ENCODE measurements around the gene XXYLT1. TPM values are rescaled to one million over a fixed set of nuclear protein-coding genes. Genes with fewer than 3 reads are reported as not detected.

The XXYLT1 gene
- total RNA-seq, 1 experiment from 2014 or later = 29.2 TPM

GRCh38 chr3:195061756-195062655 is 209.0 kb downstream of the XXYLT1 start:
- H3K36me3 Mint-ChIP-seq (ENCODE audit: insufficient read depth, unreplicated experiment) = peaks cover 5% of the 10 kb centered on the region
- peaks cover 30% of the 10 kb centered on the region for H3K27me3 Mint-ChIP-seq (ENCODE audit: unreplicated experiment)
- H3K9me3 Mint-ChIP-seq (ENCODE audit: low read depth, unreplicated experiment) = peaks cover 4% of the 10 kb centered on the region
- H3K27ac Mint-ChIP-seq (ENCODE audit: unreplicated experiment) = no peak overlapping the region
- no peaks in the 10 kb centered on the region for H3K4me1 Mint-ChIP-seq (ENCODE audit: low read depth, unreplicated experiment)
- TF ChIP-seq, protein P1, sequence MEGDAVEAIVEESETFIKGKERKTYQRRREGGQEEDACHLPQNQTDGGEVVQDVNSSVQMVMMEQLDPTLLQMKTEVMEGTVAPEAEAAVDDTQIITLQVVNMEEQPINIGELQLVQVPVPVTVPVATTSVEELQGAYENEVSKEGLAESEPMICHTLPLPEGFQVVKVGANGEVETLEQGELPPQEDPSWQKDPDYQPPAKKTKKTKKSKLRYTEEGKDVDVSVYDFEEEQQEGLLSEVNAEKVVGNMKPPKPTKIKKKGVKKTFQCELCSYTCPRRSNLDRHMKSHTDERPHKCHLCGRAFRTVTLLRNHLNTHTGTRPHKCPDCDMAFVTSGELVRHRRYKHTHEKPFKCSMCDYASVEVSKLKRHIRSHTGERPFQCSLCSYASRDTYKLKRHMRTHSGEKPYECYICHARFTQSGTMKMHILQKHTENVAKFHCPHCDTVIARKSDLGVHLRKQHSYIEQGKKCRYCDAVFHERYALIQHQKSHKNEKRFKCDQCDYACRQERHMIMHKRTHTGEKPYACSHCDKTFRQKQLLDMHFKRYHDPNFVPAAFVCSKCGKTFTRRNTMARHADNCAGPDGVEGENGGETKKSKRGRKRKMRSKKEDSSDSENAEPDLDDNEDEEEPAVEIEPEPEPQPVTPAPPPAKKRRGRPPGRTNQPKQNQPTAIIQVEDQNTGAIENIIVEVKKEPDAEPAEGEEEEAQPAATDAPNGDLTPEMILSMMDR (IDR thresholded peaks at IDR 0.05; ENCODE audit: unreplicated experiment) = no peak
- H3K4me3 Mint-ChIP-seq (ENCODE audit: low read depth, unreplicated experiment) = no peak overlapping the region
- DNase-seq = no peak
- BruUV-seq (replicated peaks) = no TSS peak
- intact Hi-C loops (cut with micrococcal nuclease; ENCODE audit: unreplicated experiment) = no loop called here
- CTCF ChIA-PET = interaction anchor here (2.1 kb wide), 1 partner anchor 379 kb away, joined by 6 read pairs; no protein-coding TSS in a partner anchor

DNA sequence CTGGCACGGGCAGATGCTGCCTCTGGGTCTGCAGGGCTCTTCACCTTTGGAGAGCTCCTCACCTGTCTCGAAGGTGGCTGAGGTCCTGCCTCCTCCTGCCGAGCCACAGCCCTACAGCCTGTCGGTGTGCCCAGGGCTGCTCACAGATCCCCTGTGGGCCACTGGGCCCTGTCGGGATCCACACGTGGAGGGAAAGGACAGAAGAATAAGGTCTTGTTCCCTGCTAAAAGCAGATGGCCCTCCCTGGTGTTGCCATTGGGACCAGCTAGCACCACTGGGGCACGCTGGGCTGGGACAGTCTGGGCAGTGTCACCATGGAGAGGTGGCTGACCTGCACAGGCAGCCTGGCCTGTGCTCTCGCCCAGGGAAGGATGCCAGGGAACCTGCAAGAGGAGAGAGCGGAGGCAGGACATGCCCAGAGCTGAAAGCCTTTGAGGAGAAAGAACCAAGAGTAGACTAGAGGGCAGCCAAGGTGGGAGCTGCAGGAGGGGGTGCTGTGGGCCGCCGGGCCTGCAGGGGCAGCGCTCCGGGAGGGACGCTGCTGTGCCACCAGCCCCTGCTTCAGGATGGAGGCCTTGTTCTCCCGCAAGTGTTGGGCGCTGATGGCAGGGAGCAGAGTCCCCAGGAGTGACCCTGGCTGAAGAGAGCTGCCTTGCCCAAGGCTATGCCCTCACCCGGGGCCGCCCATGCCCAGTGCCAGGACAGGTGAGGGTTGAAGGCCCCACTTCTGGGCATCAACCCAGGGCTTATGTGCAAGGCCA is 210.2 kb downstream of the XXYLT1 start:
- TF ChIP-seq, protein P1 (IDR thresholded peaks at IDR 0.05; ENCODE audit: unreplicated experiment) = no peak
- CTCF ChIA-PET = no interaction called here
- BruUV-seq (replicated peaks) = no TSS peak
- Mint-ChIP-seq H3K27me3 (ENCODE audit: unreplicated experiment) (peaks cover 34% of the 10 kb centered on the region), H3K36me3 (ENCODE audit: insufficient read depth, unreplicated experiment) (peaks cover 5% of the 10 kb centered on the region), H3K4me3 (ENCODE audit: low read depth, unreplicated experiment) (no peak overlapping the region), H3K9me3 (ENCODE audit: low read depth, unreplicated experiment) (peaks cover under 1% of the 10 kb centered on the region), H3K27ac (ENCODE audit: unreplicated experiment) (no peak overlapping the region), H3K4me1 (ENCODE audit: low read depth, unreplicated experiment) (no peaks in the 10 kb centered on the region)
- DNase-seq = no peak
- intact Hi-C loops (cut with micrococcal nuclease; ENCODE audit: unreplicated experiment) = no loop called here

DNA sequence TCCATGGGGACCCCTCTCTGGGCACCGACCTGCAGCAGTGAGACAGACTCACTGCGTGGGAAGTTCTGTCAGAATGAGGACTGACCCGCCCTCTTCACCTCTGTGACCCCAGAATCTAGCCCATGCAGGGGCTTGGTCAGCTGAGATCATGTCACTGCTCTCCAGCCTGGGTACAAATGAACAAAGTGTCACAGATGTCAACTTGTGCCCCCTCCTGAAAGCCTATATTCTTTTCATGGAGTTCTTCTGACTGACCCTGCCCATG is 210.8 kb downstream of the XXYLT1 start:
- intact Hi-C loops (cut with micrococcal nuclease; ENCODE audit: unreplicated experiment) = no loop called here
- TF ChIP-seq, protein P1 (IDR thresholded peaks at IDR 0.05; ENCODE audit: unreplicated experiment) = no peak

DNA sequence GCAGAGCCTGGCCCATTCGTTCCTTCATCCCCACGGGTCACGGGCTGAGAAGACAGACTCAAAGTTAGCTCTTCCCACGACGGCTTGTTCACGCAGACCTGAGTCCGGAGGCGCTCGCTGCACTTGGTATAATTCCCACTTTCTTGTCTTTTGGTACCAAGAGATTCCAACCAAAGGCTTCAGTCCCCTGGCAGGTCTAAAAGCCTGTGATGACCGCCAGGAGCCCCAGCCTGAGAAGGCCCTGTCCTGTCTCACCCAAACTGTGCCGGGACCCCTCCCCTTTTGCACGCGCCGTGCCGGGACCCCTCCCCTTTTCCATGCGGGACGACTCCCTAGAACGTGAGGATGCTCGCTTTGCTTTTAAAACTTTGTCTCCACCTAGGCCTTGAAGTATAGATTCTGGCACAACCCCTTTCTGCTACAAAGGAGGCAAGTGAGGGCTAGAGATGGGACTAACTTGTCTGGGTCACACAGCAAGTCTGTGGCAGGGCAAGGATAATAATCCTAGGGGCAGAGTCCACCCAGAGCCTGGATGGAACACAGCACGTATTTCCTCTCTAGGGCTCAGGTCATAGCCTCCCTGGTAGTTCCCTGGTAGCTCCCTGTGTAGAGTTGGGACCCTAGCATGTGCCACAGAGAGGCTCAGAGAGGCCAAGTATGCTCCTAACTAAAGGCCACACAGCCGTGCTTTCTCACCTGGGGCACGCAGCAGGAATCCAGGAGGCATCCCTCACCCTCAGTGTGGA is 211.3 kb downstream of the XXYLT1 start:
- no TSS peak for BruUV-seq (replicated peaks)
- intact Hi-C loops (cut with micrococcal nuclease; ENCODE audit: unreplicated experiment) = no loop called here
- CTCF ChIA-PET = no interaction called here
- no peak overlapping the region for H3K4me3 Mint-ChIP-seq (ENCODE audit: low read depth, unreplicated experiment)
- peaks cover 45% of the 10 kb centered on the region for H3K27me3 Mint-ChIP-seq (ENCODE audit: unreplicated experiment)
- H3K27ac Mint-ChIP-seq (ENCODE audit: unreplicated experiment) = no peak overlapping the region
- H3K9me3 Mint-ChIP-seq (ENCODE audit: low read depth, unreplicated experiment) = no peaks in the 10 kb centered on the region
- peaks cover 5% of the 10 kb centered on the region for H3K36me3 Mint-ChIP-seq (ENCODE audit: insufficient read depth, unreplicated experiment)
- no peak for DNase-seq
- no peaks in the 10 kb centered on the region for H3K4me1 Mint-ChIP-seq (ENCODE audit: low read depth, unreplicated experiment)
- TF ChIP-seq, protein P1 (IDR thresholded peaks at IDR 0.05; ENCODE audit: unreplicated experiment) = no peak

More for the DNA sequence above, 210.8 kb downstream of the XXYLT1 start:
- no peak overlapping the region for H3K4me3 Mint-ChIP-seq (ENCODE audit: low read depth, unreplicated experiment)
- H3K4me1 Mint-ChIP-seq (ENCODE audit: low read depth, unreplicated experiment) = no peaks in the 10 kb centered on the region
- CTCF ChIA-PET = no interaction called here
- peaks cover 5% of the 10 kb centered on the region for H3K36me3 Mint-ChIP-seq (ENCODE audit: insufficient read depth, unreplicated experiment)
- H3K27me3 Mint-ChIP-seq (ENCODE audit: unreplicated experiment) = peaks cover 40% of the 10 kb centered on the region
- no peaks in the 10 kb centered on the region for H3K9me3 Mint-ChIP-seq (ENCODE audit: low read depth, unreplicated experiment)
- no TSS peak for BruUV-seq (replicated peaks)
- H3K27ac Mint-ChIP-seq (ENCODE audit: unreplicated experiment) = no peak overlapping the region
- DNase-seq = no peak
